HEK293T (cell line): ENCODE data around the gene CNGB1.
"Not testable (repeated sequence)": the region's sequence is repeated elsewhere in the genome, so short reads cannot be mapped to it uniquely, and the experiment has no call there.

Experiments used
- CTCF ChIA-PET: fragments of 350-600 bp; formaldehyde crosslinking; extraction: SDS; loops from one replicate; lab custom pipeline; 2021; ENCODE audit warnings: antibody characterized with exemption, inconsistent platforms; lab: Yijun Ruan, JAX
- POLR2A ChIA-PET: fragments of 350-600 bp; formaldehyde crosslinking; extraction: SDS; loops from one replicate; lab custom pipeline; 2020; ENCODE audit warnings: antibody characterized with exemption, inconsistent platforms; lab: Yijun Ruan, JAX
- DNase-seq: peaks from one replicate; pipeline ENCODE4 v3.0.0; 2012; ENCODE audit warnings: mixed read lengths; ENCODE audit errors: extremely low spot score
- ARNT ChIP-seq: fragments of 450-650 bp; IDR thresholded peaks from 2 replicates; pipeline ENCODE4 v1.6.1; 2017; ENCODE audit warnings: mild to moderate bottlenecking
- BHLHE40 ChIP-seq: fragments of 450-650 bp; IDR thresholded peaks from 2 replicates; pipeline ENCODE4 v1.6.1; 2016; ENCODE audit warnings: mild to moderate bottlenecking, moderate library complexity, borderline replicate concordance
- CTBP1 ChIP-seq: fragments of 450-650 bp; IDR thresholded peaks from 2 replicates; pipeline ENCODE4 v1.6.1; 2016; ENCODE audit warnings: borderline replicate concordance
- ELF4 ChIP-seq: fragments of 450-650 bp; IDR thresholded peaks from 2 replicates; pipeline ENCODE4 v1.6.1; 2017; ENCODE audit warnings: antibody characterized with exemption
- FOXA1 ChIP-seq: fragments of 450-650 bp; IDR thresholded peaks from 2 replicates; pipeline ENCODE4 v1.6.1; 2016; ENCODE audit warnings: mild to moderate bottlenecking
- FOXK2 ChIP-seq: fragments of 450-650 bp; IDR thresholded peaks from 2 replicates; pipeline ENCODE4 v1.6.1; 2016; ENCODE audit warnings: mild to moderate bottlenecking
- FOXM1 ChIP-seq: fragments of 450-650 bp; IDR thresholded peaks from 2 replicates; pipeline ENCODE4 v1.6.1; 2017; ENCODE audit warnings: mild to moderate bottlenecking, borderline replicate concordance
- HDGF ChIP-seq: fragments of 450-650 bp; IDR thresholded peaks from 2 replicates; pipeline ENCODE4 v1.6.1; 2017; ENCODE audit warnings: antibody characterized with exemption, borderline replicate concordance
- L3MBTL2 ChIP-seq: fragments of 450-650 bp; conservative IDR thresholded peaks from 2 replicates; pipeline ENCODE4 v1.6.1; 2016; ENCODE audit warnings: mild to moderate bottlenecking
- LEF1 ChIP-seq: fragments of 450-650 bp; IDR thresholded peaks from 2 replicates; pipeline ENCODE4 v1.6.1; 2017; ENCODE audit warnings: mild to moderate bottlenecking, borderline replicate concordance
- NFRKB ChIP-seq: fragments of 450-650 bp; IDR thresholded peaks from 2 replicates; pipeline ENCODE4 v1.6.1; 2016; ENCODE audit warnings: mild to moderate bottlenecking, moderate library complexity
- SP1 ChIP-seq: fragments of 450-650 bp; IDR thresholded peaks from 2 replicates; pipeline ENCODE4 v1.6.1; 2017
- SUZ12 ChIP-seq: fragments of 450-650 bp; IDR thresholded peaks from 2 replicates; pipeline ENCODE4 v1.6.1; 2016; ENCODE audit warnings: mild to moderate bottlenecking
- TARDBP ChIP-seq: fragments of 450-650 bp; IDR thresholded peaks from 2 replicates; pipeline ENCODE4 v1.6.1; 2016
- ZNF384 ChIP-seq: fragments of 450-650 bp; IDR thresholded peaks from 2 replicates; pipeline ENCODE4 v1.6.1; 2016
- TF ChIP-seq, protein P1 (sequence below): fragments of 450-650 bp; IDR thresholded peaks from 2 replicates; pipeline ENCODE4 v1.6.1; 2016

Gene CNGB1

DNA sequence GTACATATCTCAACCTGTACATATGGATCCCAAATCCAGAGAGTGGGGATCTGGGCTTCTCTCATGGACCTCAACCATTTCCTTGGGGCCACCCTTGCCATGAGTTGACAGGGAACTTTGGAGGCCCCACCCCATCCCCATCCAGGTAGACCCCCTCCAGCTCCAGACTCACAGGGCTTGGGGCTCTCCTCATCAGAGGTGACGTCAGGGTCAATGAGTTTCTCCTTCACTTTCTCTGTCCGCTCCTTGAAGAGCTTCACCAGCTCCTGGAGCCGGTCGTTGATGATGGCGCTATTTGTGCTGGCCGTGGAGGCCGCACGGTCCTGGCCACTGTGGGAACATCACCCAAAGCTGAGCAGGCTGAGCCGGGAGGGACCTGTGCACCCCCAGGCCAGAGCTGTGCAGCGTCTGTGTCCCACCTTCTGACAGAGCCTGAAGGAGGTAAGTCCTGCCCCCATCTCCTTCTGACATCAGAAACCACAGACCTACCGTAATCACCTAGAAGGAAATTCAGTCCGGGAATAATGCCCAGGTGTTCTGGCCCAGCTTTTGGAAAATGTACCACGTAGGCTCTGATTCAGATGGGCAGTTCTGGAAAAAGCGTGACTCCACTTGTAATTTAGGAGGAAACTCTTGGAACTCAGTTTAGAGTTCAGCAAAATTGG is 50.6 kb downstream of the CNGB1 start:
- no peak for TF ChIP-seq BHLHE40
- no peak for TF ChIP-seq SUZ12
- TF ChIP-seq TARDBP = no peak
- POLR2A ChIA-PET = interaction anchor here (1.0 kb wide), 1 partner anchor 76 kb away, joined by 3 read pairs; no protein-coding TSS in a partner anchor
- CTCF ChIA-PET = no interaction called here

DNA sequence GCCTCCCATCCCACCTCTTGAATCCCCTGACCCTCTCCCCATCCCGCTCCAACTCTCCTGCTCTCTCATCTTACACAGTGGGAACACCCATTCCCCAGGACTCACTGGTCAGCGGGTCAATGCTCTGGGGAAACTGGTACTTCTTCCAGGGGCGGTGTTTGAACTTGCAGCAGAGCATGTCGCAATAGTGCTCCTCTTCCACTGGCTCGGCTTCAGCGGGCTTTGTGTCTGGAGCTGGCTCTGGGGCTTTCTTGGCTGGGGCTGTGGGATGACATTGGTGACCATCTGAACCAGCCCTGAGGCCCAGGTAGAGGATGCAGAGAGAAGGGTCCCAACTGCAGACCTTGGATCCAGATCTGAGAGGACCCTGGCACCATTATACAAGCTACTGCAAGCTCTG is 51.9 kb downstream of the CNGB1 start:
- ChIA-PET CTCF (no interaction called here), POLR2A (no interaction called here)
- no peak for TF ChIP-seq FOXK2
- TF ChIP-seq NFRKB = no peak
- no peak for TF ChIP-seq L3MBTL2
- no peak for TF ChIP-seq FOXM1
- no peak for TF ChIP-seq ZNF384
- no peak for TF ChIP-seq SUZ12
- no peak for TF ChIP-seq LEF1
- TF ChIP-seq SP1 = no peak
- TF ChIP-seq HDGF = no peak
- TF ChIP-seq CTBP1 = no peak
- no peak for TF ChIP-seq FOXA1
- no peak for TF ChIP-seq ELF4
- TF ChIP-seq, protein P1, sequence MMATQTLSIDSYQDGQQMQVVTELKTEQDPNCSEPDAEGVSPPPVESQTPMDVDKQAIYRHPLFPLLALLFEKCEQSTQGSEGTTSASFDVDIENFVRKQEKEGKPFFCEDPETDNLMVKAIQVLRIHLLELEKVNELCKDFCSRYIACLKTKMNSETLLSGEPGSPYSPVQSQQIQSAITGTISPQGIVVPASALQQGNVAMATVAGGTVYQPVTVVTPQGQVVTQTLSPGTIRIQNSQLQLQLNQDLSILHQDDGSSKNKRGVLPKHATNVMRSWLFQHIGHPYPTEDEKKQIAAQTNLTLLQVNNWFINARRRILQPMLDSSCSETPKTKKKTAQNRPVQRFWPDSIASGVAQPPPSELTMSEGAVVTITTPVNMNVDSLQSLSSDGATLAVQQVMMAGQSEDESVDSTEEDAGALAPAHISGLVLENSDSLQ = no peak
- no peak for TF ChIP-seq TARDBP
- TF ChIP-seq ARNT = no peak
- TF ChIP-seq BHLHE40 = no peak
- DNase-seq = no peak

More for the DNA sequence above, 50.6 kb downstream of the CNGB1 start:
- DNase-seq = no peak

DNA sequence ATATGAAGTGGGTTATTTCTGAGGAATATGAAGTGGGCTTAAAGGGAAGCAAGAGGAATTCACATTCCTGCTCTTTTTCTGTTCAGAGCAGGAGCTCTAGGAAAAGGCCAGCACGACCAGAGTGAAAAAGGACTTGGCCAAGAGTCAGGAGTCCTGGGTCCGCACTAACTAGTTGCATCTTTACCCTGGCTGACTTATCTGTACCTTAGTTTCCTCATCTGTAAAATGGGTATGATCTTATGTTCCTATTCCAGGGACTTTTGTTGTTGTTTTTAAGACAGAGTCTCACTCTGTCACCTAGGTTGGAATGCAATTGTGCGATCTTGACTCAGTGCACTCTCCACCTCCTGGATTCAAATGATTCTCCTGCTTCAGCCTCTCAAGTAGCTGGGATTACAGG is 52.5 kb downstream of the CNGB1 start:
- TF ChIP-seq SUZ12 = no peak
- no peak for TF ChIP-seq ELF4
- no peak for TF ChIP-seq BHLHE40
- TF ChIP-seq ZNF384 = no peak
- no peak for TF ChIP-seq ARNT
- TF ChIP-seq L3MBTL2 = no peak
- no peak for TF ChIP-seq SP1
- no peak for TF ChIP-seq LEF1
- no peak for TF ChIP-seq HDGF
- no peak for TF ChIP-seq NFRKB
- no peak for TF ChIP-seq CTBP1
- no peak for TF ChIP-seq FOXK2
- no peak for TF ChIP-seq FOXM1
- TF ChIP-seq, protein P1 = no peak
- no peak for TF ChIP-seq FOXA1
- ChIA-PET POLR2A (no interaction called here), CTCF (no interaction called here)
- no peak for DNase-seq

DNA sequence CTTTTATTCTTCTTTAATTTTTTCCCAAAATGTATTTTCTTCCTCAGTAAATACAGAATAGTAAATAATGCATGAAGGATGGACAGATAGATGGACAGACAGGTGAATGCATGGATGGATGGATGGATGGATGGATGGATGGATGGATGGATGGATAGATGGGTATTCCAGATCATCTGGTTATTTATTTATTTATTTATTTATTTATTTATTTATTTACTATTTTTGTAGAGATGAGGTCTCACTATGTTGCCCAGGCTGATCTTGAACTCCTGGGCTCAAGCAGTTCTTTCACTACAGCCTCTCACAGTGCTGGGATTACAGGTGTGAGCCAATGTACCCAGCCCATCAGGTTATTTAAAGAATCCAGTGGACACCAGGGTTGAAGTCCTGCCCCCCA is 53.0 kb downstream of the CNGB1 start:
- POLR2A ChIA-PET, DNase-seq, CTCF ChIA-PET: not testable (repeated sequence)

DNA sequence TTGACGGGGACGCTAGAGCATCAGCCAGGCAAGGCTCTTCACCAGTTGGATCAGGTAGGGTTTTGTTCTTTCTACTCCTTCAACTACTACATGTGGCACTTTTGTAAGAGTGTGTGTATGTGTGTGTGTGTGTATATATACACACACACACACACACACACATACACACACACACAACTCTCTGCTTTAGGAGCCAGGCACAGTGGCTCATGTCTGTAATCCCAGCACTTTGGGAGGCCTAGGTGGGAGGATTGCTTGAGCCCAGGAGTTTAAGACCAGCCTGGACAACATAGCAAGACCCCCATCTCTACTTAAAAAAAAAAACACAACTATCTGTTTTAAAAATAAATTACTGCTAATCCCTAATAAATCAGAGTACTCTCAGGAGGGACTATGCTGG is 53.4 kb downstream of the CNGB1 start:
- CTCF ChIA-PET, DNase-seq, POLR2A ChIA-PET: not testable (repeated sequence)

DNA sequence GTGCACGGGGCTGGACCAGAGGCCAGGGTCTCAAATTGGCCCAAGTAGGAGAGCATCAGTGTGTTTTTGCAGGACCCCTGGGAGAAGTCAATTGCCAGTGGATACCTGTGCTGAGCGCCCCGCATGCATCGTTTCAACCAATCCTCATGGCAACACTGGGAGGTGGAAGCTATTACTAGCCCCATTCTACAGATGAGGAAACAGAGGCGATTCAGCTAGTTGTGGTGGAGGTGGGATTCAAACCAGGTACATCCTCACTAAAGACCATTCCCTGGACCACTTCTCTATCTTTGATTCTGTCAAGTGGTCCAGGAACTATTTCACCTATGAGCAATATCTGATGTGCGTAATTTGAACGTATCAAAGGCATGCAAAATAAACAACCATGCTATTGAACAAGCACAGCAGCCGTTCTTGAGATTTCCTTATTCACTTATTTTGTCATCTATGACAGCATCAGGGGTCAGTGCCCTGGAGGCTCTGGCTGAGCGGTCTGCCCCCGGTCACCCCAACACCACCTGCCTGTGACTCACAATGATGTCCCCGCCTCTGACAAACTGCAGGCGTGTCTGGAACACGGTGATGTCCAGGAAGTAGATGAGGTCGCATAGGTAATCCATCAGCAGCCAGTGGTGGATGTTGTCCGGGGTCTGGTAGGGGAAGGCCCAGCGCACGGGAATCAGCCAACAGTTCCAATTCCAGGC is 54.0 kb downstream of the CNGB1 start:
- CTCF ChIA-PET = no interaction called here
- POLR2A ChIA-PET = no interaction called here
- TF ChIP-seq L3MBTL2 (no peak), ELF4 (no peak), ARNT (no peak), FOXK2 (no peak), SUZ12 (no peak), TARDBP (no peak), FOXA1 (no peak), CTBP1 (no peak), ZNF384 (no peak), HDGF (no peak), NFRKB (no peak), SP1 (no peak), LEF1 (no peak), FOXM1 (no peak), BHLHE40 (no peak)
- TF ChIP-seq, protein P1 = no peak
- DNase-seq = no peak
